Activated naive CD4-positive, alpha-beta T cell treated with anti-CD3 and anti-CD28 coated beads, Interleukin-2, amount 50 U/mL, for 16 hours (primary cell): ENCODE data around the gene PDE6A.

ENCODE experiments used
- DNase-seq: peaks from one replicate; pipeline ENCODE4 v3.0.0-alpha.2; 2020

PDE6A gene

DNA sequence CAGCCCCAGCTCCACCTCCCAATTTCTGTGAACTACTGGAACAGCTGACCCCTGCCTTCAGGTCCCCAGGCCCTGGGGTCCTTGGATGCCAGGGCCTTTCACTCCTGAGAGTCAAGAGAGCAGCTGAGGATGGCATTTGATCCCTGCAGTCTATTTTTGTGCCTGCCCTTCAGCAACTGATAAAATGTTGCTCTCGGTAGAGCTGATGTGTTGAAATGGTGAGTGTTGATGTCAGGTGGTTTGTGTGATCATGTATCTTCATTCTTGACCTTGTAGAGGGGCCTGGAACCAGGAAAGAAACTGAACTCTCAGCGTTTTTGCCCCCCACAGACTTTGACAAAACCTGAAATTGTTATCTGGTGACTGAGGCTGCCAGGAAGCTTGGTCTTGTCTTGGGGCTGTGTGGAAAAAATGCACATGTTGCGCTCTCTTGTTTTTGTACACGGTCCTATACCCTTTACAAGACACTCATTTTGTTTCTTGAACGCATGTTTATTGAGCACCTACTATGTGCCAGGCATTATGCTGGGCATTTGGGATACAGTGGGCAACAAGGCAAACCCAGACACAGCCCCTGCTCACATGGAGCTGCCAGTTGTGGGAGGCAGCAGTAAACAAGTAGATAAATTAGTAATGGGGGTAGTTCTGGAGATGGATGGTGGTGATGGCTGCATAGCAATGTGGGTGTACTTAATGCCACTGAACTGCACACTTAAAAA is 136.2 kb downstream of the PDE6A start:
- DNase-seq: no peak
